ENCODE results near the gene PTPN14. TPM values are rescaled to one million over a fixed set of nuclear protein-coding genes. Genes with fewer than 3 reads are reported as not detected.
A peak's percentile ranks its signal among the peaks of the same experiment; 100 is the strongest.

Gene PTPN14
- total RNA-seq, 5 donors from 2014 or later (not counting 1 experiment from before 2014, with no cell fraction given), result 0.02 to 0.36 (median 0.29) TPM

- Mint-ChIP-seq H3K27me3 (no peaks in the 10 kb centered on the region), H3K27ac (no peak overlapping the region), H3K4me1 (no peaks in the 10 kb centered on the region), H3K9me3 (no peaks in the 10 kb centered on the region), H3K4me3 (no peak overlapping the region), H3K36me3 (peaks cover 74% of the 10 kb centered on the region)
- Histone ChIP-seq H3K4me1 (ENCODE audit: control insufficient read depth in 1 of 2, extremely low read depth in 1 of 2, insufficient read depth in 2 of 2, low read length in 2 of 2) (no peaks in the 10 kb centered on the region), H3K9me3 (no peaks in the 10 kb centered on the region), H3K27ac (ENCODE audit: low read length) (no peak overlapping the region), H3K36me3 (ENCODE audit: control insufficient read depth in 2 of 2, extremely low read depth in 1 of 2, insufficient read depth in 1 of 2, low read length in 1 of 2) (peaks cover 9 to 25% of the 10 kb centered on the region in 2 donors), H3K4me3 (ENCODE audit: control insufficient read depth in 1 of 2, extremely low read depth in 1 of 2, low read length in 1 of 2) (no peak overlapping the region), H3K27me3 (replicated peaks in 1 of 2; ENCODE audit: control insufficient read depth in 2 of 2, extremely low read depth in 1 of 2, insufficient read depth in 2 of 2, low read length in 1 of 2) (no peaks in the 10 kb centered on the region)
- ATAC-seq (replicated peaks in 1 of 4) (no peak), DNase-seq (no peak)
- ChIA-PET CTCF (no interaction called here), POLR2A (interaction anchor here in 1 of 2 donors (0.7 kb wide), 1 partner anchor 1161 kb away, joined by 3 read pairs; no protein-coding TSS in a partner anchor)
- WGBS (ENCODE audit: insufficient coverage), result no CpG with 5 or more reads among the region's 4 CpGs
Observed at GRCh38 chr1:214338212-214338611, 213.2 kb downstream of the PTPN14 start.

DNA sequence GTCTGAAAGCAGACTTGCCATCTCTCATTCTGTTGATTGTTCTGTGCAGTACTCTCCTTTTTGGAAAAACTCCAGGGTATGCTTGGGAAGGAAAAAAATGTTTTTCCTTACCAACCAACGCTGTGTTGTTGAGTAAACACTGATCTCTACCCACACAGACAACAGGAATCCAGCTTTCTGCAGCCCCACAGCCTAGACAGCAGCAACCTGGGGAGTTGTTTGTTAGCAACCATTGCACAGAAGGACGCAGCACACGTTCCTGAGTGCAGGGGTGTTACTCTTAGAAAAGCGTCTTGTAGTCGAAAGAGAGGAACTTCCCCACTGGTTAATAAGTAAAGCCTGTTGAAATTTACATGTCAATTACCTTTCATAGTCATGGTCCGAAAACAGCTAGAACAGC, 213.9 kb downstream of the PTPN14 start:
- Mint-ChIP-seq H3K36me3 (peaks cover 67% of the 10 kb centered on the region), H3K4me3 (no peak overlapping the region)

GRCh38 chr1:214337015-214337414, 214.4 kb downstream of the PTPN14 start:
- WGBS (ENCODE audit: insufficient coverage), result 83% methylated on average over 2 of the region's 2 CpGs

More for the DNA sequence above, 213.9 kb downstream of the PTPN14 start:
- H3K4me3 ChIP-seq (ENCODE audit: control insufficient read depth in 1 of 2, extremely low read depth in 1 of 2, low read length in 1 of 2), result no peak overlapping the region
- Mint-ChIP-seq H3K27ac (no peak overlapping the region), H3K27me3 (no peaks in the 10 kb centered on the region), H3K4me1 (no peaks in the 10 kb centered on the region), H3K9me3 (no peaks in the 10 kb centered on the region)
- ATAC-seq (replicated peaks in 1 of 4) (no peak), DNase-seq (no peak)
- H3K4me1 ChIP-seq (ENCODE audit: control insufficient read depth in 1 of 2, extremely low read depth in 1 of 2, insufficient read depth in 2 of 2, low read length in 2 of 2), result no peaks in the 10 kb centered on the region
- peaks cover 9 to 25% of the 10 kb centered on the region in 2 donors for H3K36me3 ChIP-seq (ENCODE audit: control insufficient read depth in 2 of 2, extremely low read depth in 1 of 2, insufficient read depth in 1 of 2, low read length in 1 of 2)
- no CpG with 5 or more reads among the region's 6 CpGs for WGBS (ENCODE audit: insufficient coverage)
- ChIA-PET POLR2A (no interaction called here), CTCF (no interaction called here)
- H3K27me3 ChIP-seq (replicated peaks in 1 of 2; ENCODE audit: control insufficient read depth in 2 of 2, extremely low read depth in 1 of 2, insufficient read depth in 2 of 2, low read length in 1 of 2), result no peaks in the 10 kb centered on the region
- H3K27ac ChIP-seq (ENCODE audit: low read length), result no peak overlapping the region
- H3K9me3 ChIP-seq, result no peaks in the 10 kb centered on the region

DNA sequence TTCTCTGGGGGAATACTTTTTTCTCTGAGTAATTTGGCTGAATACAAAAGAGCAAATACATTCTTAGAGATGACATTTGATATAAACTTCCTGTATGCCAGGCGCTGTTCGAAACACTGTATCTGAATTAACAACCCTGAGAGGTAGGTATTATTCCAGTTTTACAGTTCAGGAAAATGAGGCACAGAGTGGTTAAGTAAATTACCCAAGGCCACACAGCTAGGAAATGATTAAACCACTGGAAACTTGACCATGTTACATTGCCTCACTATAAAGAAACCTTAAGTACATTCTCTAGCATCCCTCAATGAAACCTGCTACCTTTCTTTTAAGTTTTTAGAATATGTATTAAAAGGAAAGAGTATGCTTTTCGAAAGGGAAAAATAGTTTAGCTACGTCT, 215.8 kb downstream of the PTPN14 start:
- Mint-ChIP-seq H3K4me1 (no peaks in the 10 kb centered on the region), H3K4me3 (no peak overlapping the region), H3K27ac (no peak overlapping the region), H3K9me3 (no peaks in the 10 kb centered on the region), H3K27me3 (no peaks in the 10 kb centered on the region), H3K36me3 (peaks cover 63% of the 10 kb centered on the region)
- no peak overlapping the region for H3K4me3 ChIP-seq (ENCODE audit: control insufficient read depth in 1 of 2, extremely low read depth in 1 of 2, low read length in 1 of 2)
- H3K27me3 ChIP-seq (replicated peaks in 1 of 2; ENCODE audit: control insufficient read depth in 2 of 2, extremely low read depth in 1 of 2, insufficient read depth in 2 of 2, low read length in 1 of 2), result no peaks in the 10 kb centered on the region
- no peaks in the 10 kb centered on the region for H3K4me1 ChIP-seq (ENCODE audit: control insufficient read depth in 1 of 2, extremely low read depth in 1 of 2, insufficient read depth in 2 of 2, low read length in 2 of 2)
- POLR2A ChIA-PET, result no interaction called here
- ATAC-seq (replicated peaks in 1 of 4) (no peak), DNase-seq (no peak)
- CTCF ChIA-PET, result interaction anchor here (0.6 to 12.8 kb wide), 5 partner anchors 63 to 752 kb away, joined by 3 to 248 read pairs (median 3); no protein-coding TSS in a partner anchor
- no peaks in the 10 kb centered on the region for H3K9me3 ChIP-seq
- no peak overlapping the region for H3K27ac ChIP-seq (ENCODE audit: low read length)
- H3K36me3 ChIP-seq (ENCODE audit: control insufficient read depth in 2 of 2, extremely low read depth in 1 of 2, insufficient read depth in 1 of 2, low read length in 1 of 2), result peaks cover 9 to 25% of the 10 kb centered on the region in 2 donors
- no CpG with 5 or more reads among the region's 4 CpGs for WGBS (ENCODE audit: insufficient coverage)

More at GRCh38 chr1:214337015-214337414, 214.4 kb downstream of the PTPN14 start:
- Histone ChIP-seq H3K27ac (ENCODE audit: low read length) (no peak overlapping the region), H3K4me1 (ENCODE audit: control insufficient read depth in 1 of 2, extremely low read depth in 1 of 2, insufficient read depth in 2 of 2, low read length in 2 of 2) (no peaks in the 10 kb centered on the region), H3K9me3 (no peaks in the 10 kb centered on the region), H3K4me3 (ENCODE audit: control insufficient read depth in 1 of 2, extremely low read depth in 1 of 2, low read length in 1 of 2) (no peak overlapping the region), H3K36me3 (ENCODE audit: control insufficient read depth in 2 of 2, extremely low read depth in 1 of 2, insufficient read depth in 1 of 2, low read length in 1 of 2) (peaks cover 9 to 25% of the 10 kb centered on the region in 2 donors), H3K27me3 (replicated peaks in 1 of 2; ENCODE audit: control insufficient read depth in 2 of 2, extremely low read depth in 1 of 2, insufficient read depth in 2 of 2, low read length in 1 of 2) (no peaks in the 10 kb centered on the region)
- ChIA-PET CTCF (no interaction called here), POLR2A (no interaction called here)
- no peaks in the 10 kb centered on the region for H3K27me3 Mint-ChIP-seq
- ATAC-seq (replicated peaks in 1 of 4) (no peak), DNase-seq (no peak)
- H3K27ac Mint-ChIP-seq, result no peak overlapping the region
- no peak overlapping the region for H3K4me3 Mint-ChIP-seq
- H3K9me3 Mint-ChIP-seq, result no peaks in the 10 kb centered on the region
- H3K36me3 Mint-ChIP-seq, result peaks cover 62% of the 10 kb centered on the region
- H3K4me1 Mint-ChIP-seq, result no peaks in the 10 kb centered on the region

DNA sequence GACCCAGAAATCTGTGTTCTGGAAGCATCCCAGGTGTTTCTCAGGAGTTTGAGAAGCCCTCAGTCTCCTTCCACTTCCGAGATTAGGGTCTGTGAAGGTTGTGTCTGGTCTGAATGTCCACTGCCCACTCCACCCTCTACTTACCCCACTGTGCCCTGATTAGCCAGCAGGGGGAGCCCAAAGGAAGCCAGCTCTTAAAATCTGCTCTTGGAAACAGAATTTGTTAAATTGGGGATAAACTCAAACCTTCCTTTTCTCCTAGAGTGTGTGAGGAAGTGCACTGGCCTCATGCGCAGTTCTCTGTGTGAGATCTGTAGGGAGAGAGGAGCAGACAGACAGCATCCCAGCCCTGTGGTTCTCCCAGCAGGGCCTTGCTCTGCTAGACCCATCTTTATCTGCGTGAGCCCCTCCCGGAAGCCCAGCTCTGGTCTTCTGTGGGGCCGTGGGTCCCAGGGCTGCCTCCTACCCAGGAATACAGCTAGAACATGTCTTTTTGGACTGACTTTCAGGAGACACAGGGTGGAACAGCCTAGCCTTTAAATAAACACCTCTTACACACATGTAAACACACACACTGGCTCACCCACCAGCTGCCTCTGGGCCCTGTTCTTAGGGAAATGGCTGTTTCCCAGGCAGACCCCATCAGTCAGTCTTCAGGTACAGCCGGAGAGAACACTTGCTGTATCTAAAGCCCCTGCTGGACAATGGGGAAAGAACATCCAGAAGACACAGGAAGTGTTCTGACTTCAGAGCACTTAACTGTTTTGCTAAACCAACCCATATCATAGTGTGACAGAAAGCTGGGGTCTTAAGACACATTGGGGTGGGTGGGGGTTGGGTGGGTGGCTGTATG, 218.2 kb downstream of the PTPN14 start:
- Histone ChIP-seq H3K27me3 (replicated peaks in 1 of 2; ENCODE audit: control insufficient read depth in 2 of 2, extremely low read depth in 1 of 2, insufficient read depth in 2 of 2, low read length in 1 of 2) (no peaks in the 10 kb centered on the region), H3K27ac (ENCODE audit: low read length) (no peak overlapping the region), H3K9me3 (no peaks in the 10 kb centered on the region), H3K4me1 (ENCODE audit: control insufficient read depth in 1 of 2, extremely low read depth in 1 of 2, insufficient read depth in 2 of 2, low read length in 2 of 2) (no peaks in the 10 kb centered on the region), H3K4me3 (ENCODE audit: control insufficient read depth in 1 of 2, extremely low read depth in 1 of 2, low read length in 1 of 2) (no peak overlapping the region), H3K36me3 (ENCODE audit: control insufficient read depth in 2 of 2, extremely low read depth in 1 of 2, insufficient read depth in 1 of 2, low read length in 1 of 2) (peaks cover 10 to 39% of the 10 kb centered on the region in 2 donors)
- H3K27me3 Mint-ChIP-seq, result no peaks in the 10 kb centered on the region
- CTCF ChIA-PET, result interaction anchor here (0.6 to 12.8 kb wide), 27 partner anchors 7 to 1192 kb away, joined by 3 to 248 read pairs (median 3); partner anchors contain the start of gene CENPF (in 1 of the 2)
- DNase-seq, result peak in 18 of 35 experiments; percentile 7 to 48 (median 20)
- no peaks in the 10 kb centered on the region for H3K4me1 Mint-ChIP-seq
- whole genome bisulfite sequencing (ENCODE audit: insufficient coverage), result 90% methylated on average over 3 of the region's 6 CpGs
- peaks cover 56% of the 10 kb centered on the region for H3K36me3 Mint-ChIP-seq
- POLR2A ChIA-PET, result no interaction called here
- no peak overlapping the region for H3K4me3 Mint-ChIP-seq
- ATAC-seq (replicated peaks in 1 of 4), result no peak
- H3K27ac Mint-ChIP-seq, result no peak overlapping the region
- H3K9me3 Mint-ChIP-seq, result no peaks in the 10 kb centered on the region

GRCh38 chr1:214331827-214332423, 219.5 kb downstream of the PTPN14 start:
- no peak overlapping the region for H3K27ac Mint-ChIP-seq
- H3K4me1 ChIP-seq (ENCODE audit: control insufficient read depth in 1 of 2, extremely low read depth in 1 of 2, insufficient read depth in 2 of 2, low read length in 2 of 2), result no peaks in the 10 kb centered on the region
- no peaks in the 10 kb centered on the region for H3K9me3 Mint-ChIP-seq
- POLR2A ChIA-PET, result interaction anchor here in 1 of 2 donors (1.0 kb wide), 1 partner anchor 18 kb away, joined by 3 read pairs; no protein-coding TSS in a partner anchor
- no peaks in the 10 kb centered on the region for H3K27me3 Mint-ChIP-seq
- WGBS (ENCODE audit: insufficient coverage), result 51% methylated on average over 5 of the region's 9 CpGs
- no peak overlapping the region for H3K4me3 Mint-ChIP-seq
- no peak overlapping the region for H3K4me3 ChIP-seq (ENCODE audit: control insufficient read depth in 1 of 2, extremely low read depth in 1 of 2, low read length in 1 of 2)
- H3K36me3 Mint-ChIP-seq, result peaks cover 44% of the 10 kb centered on the region
- H3K9me3 ChIP-seq, result no peaks in the 10 kb centered on the region
- DNase-seq (peak in 32 of 35 experiments; percentile 8 to 66 (median 34)), ATAC-seq (replicated peaks in 1 of 4) (no peak)
- no peak overlapping the region for H3K27ac ChIP-seq (ENCODE audit: low read length)
- H3K4me1 Mint-ChIP-seq, result peaks cover 0 to 6% (median 4%) of the 10 kb centered on the region in 3 donors
- no peaks in the 10 kb centered on the region for H3K27me3 ChIP-seq (replicated peaks in 1 of 2; ENCODE audit: control insufficient read depth in 2 of 2, extremely low read depth in 1 of 2, insufficient read depth in 2 of 2, low read length in 1 of 2)
- CTCF ChIA-PET, result interaction anchor here (0.6 to 12.8 kb wide), 39 partner anchors 7 to 1195 kb away, joined by 3 to 248 read pairs (median 4); partner anchors contain the start of gene CENPF (in 1 of the 2)
- peaks cover 10 to 31% of the 10 kb centered on the region in 2 donors for H3K36me3 ChIP-seq (ENCODE audit: control insufficient read depth in 2 of 2, extremely low read depth in 1 of 2, insufficient read depth in 1 of 2, low read length in 1 of 2)
